GM19463 (cell line): Measurements from ENCODE around the gene ANKRD10.

Experiments used
- ATAC-seq: cut with Tn5 transposase; IDR thresholded peaks from one replicate; pipeline ENCODE4 v1.9.1; 2021; ENCODE audit warnings: mild to moderate bottlenecking, moderate library complexity; ENCODE audit not compliant: unreplicated experiment

Gene ANKRD10

DNA sequence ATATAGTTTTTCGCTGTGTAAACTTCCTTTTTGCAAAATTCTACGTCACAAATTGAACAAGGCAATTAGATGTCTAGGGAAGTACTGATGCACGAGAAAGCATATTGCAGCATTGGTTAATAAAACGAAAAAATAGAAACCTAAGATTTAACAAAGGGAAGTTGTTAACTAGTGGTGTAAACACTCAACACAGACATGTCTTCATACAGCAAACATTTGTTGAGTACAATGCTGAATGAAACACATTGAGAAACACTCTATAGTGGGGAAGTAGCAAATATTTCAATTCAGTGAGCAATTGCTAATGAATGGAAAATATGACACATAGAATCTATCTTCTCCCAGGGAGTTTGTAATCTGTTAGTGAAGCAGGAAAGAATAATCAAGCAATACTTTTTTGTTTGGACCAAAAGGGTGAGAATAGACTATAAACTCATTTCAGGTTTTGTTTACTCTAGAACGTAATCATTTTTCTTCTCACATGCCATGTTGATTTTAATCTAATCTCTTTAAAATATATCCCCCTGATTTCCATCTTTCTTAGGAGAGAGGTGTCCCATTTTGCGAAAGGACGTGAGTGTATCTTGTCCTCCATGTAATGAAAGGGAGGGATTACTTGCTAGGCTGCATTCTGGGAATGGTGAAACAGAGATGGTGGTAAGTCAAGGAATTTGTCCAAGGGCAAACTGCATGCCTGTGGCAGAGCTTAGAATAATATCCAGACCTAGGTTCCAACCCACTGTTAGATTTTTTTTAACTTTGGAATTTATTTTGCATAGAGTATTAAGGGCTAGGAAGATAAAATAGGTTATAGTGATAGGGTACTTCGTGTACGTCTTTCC, 1.7 kb upstream of the ANKRD10 start:
- no peak for ATAC-seq

DNA sequence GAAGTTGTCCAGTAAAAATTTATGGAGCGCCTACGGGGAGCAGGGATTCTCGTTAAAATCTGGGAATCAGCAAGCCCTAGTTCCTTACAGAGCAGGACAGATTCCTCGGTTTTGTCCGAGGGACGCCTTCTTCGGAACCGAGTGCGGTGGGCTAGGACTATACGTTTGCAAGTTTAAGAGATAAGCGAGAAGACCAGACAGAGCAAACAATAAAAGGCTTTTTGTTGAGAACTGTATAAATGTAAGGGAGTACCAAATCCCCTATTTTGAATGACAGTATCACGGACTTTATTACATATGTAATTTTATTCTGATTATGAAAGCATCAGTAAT, 971 bp upstream of the ANKRD10 start:
- ATAC-seq: no peak

DNA sequence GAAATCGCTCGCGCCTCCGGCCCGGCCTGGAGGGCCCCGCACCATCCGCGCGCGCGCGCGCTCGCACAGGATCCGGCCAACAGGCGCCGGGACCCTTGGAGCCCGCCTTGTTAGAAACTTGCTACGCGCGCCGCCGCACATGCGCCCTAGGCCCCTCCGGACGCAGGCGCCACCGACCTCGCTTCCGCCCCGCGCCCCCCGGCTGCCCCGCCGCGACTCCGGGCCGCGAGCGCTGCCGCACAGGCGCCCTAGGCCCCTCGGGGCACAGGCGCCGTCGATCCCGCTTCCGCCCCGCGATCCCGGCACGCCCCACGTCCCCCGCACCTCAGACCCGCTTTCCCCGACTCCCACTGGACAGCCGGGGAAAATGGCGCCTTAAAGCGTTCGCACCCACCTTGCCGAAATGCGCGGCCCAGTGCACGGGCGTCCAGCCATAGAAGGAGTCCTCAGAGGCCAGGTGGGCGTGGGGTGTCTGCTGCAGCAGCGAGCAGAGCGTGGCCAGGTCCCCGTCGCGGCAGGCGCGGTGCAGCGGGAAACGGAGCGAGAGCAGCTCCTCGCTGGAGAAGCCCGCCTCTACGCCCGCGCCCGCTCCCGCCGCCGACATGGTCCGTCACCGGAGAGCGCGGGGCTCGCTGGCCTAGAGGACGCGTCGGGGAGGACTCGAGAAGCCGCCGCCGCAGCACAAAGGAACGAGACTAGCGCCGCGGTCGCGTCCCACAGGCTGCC, 375 bp downstream of the ANKRD10 start:
- ATAC-seq: peak; percentile 29

DNA sequence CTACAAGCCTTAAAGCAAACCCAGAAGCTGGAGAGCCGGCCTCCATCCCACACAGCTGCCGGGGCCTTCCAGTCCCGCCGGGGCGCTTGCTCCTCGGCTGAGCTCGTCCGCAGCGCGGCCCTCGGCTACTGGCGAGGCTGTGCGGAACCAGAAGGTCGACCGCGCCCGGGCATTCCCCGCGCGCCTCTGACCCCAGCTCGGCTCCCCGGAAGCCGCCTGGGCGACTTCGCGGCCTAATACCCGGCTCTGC, 863 bp downstream of the ANKRD10 start:
- ATAC-seq: no peak

DNA sequence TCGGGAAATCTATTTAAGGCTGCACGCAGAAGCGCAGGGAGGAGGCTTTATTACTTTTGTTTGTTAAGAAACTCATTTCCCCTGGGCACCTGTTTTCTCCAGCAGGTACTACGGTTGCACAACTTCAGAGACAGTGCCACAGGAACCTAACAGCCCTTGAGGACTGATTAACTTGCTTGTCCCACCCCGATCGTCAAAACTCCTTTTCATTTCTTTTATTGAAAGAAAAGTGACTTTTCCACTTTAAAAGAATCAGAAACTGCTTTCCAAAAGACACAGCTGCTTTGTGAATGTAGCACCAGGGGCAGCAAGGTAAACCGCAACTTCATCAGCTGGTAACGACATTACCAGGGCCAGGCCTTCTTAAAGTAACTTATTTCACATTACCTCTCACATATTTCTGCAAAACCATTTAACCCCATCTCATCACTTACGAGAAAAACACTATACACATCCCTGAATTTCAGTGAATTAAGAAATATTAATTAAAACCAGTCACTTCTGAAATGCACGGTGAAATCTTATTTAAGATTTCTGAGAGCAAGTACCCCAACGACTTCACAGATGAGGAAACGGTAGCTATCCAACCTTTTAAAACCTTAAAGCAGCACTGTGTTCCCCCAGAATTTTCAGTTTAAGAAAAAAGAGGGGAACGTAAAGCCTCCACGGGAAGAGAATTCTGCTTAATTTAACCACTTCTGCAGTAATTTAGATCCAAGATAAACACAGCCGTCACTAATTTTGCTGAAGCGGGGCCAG, 1.4 kb downstream of the ANKRD10 start:
- ATAC-seq: no peak

DNA sequence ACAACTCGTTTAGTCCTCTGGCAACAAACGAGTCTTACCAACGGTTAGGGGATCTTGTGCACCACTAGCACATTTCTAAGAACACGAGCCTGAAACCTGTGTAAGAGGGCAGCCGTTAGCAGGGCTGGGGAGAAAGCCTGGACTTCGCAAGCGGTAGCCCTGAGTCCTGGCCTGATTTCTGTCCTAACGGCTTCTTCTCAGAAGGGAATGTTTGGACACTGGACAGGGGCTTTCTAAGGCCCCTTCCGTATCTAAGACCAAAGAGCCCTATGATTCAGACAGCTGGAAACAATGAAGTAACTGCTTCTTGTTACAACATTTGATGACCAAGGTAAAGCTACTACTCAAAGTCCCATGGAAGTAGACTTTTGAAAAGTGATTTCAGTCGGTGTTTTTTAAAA, 2.2 kb downstream of the ANKRD10 start:
- ATAC-seq: no peak

DNA sequence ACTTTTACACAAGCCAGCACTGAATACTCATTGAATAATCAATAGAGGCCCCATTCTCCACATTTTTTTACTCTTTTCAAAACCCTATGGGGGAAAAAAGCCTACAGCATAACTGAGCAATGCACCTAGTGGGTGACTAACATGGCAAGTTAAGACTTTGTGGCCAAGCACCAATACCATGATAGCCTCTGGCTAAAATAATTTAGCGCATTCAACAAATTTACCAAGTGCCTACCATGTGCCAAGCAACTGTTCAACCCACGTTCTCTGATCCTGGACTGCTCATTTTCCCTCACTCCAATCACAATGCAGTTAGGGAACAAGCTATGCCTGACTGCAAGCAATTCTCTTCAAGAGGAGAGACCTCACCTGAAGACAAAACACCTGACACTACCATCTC, 3.0 kb downstream of the ANKRD10 start:
- no peak for ATAC-seq

DNA sequence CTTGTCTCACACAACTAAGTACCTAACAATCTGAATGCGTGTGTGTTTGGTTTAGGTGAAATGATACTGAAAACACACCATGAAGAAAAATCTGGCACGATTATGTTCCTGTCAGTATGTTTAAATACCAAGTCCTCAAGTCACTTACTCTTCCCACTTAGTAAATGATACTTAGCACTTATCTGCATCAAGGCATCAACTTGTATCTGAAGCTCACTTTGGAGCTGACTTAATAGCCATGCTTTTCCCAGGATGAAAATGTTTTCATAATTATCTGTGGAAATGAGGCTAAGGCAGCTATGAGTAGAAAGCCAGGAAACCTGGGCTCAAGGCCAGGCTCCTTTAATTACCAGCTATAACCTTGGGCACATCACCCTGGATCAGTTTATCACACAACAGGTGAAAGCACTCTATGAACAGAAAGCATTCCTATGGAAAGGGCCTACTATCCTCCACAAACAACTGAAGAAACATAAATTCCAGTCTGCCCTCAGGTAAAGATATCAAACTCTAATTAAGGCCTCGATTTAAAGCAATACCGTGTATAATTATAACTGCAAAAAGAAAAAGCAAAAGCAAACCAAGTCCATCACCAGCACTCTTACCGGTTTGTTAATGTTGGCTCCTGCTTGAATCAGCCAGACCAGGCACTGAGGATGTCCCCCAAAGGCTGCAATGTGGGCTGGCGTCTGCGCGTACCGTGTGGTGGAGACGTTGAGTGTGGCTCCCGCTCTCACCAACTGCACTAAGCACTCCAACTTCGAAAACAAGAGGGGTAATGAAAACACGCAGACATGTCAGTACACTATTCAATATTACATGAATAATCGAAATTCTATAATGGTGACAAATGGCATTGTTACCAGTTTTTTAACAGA, 4.6 kb downstream of the ANKRD10 start:
- ATAC-seq: no peak

DNA sequence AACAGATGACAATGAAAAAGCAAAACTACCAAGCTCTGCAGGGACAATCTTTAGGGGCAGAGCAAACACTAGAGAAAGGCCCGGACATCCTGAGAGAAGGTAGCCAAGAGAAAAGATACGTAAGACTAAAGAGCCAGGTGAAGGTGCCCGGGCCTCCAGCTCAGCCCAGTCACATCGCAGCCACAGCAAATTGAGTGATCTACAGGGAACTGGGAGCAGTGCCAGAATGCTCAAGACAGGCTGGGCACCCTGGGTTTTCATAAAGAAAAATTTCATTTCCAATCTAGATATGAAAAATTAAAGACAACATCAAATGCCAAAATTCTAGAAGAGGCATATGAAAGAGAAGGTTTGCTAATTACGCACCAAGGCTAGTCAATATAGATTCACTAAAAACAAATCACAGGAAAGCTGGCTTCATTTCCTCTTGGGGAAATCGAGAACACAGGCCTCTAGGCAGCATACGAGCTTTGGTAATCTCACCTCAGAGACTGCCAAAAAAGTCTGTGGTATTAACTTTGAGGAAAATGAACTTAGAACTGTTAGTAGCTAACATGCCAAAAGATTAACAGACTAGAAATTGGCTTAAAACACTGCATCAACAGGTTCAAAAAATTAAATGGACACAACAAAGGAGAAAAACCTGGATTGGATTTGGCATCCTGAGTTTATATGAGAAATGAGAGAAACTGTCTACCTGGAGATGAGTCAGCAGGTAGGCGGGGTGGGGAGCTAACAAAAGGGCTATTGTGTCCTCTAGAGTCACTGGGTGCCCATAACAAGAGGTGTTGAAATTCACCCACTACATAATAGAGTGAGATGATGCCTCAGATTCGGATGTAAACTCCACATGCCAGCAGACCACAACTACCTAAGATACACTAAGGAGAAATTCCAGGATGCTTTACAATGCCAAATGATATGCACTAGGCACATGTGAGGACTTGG, 6.6 kb downstream of the ANKRD10 start:
- no peak for ATAC-seq

DNA sequence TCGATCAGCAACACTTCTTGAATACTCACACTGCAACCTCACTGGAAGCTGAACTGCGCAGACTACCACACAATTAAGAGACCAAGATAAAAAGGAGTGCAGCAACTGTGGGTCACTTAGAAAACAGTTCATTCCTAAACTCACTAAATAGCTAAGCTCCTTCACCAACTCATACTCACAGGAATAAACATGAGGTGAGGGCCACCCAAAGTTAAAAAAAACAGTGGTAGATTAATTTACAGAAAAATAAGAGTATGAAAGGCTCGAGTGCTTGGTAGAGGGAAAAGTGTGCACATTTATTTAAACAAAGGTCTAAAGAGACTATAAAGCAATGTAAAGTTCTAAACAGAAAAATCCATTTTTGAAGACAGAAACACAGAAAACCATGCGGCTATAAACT, 7.6 kb downstream of the ANKRD10 start:
- no peak for ATAC-seq

DNA sequence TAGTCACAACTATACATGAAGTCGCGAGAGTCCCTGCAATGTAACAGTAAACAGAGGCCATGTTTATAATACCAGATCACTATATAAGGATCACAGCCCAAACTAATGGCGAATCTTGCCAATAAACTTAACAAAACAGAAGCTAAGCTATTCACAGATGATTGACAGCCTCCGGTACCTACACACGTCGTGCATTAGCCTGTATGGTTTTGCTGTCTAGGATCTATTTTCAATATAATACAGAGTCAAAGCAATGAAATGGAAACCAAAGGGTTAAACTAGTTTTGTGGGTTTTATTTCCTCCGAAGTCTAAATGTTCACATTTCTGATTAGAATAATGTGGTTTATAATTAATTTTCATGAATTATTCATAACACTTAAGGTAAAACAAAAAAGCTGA, 10.1 kb downstream of the ANKRD10 start:
- no peak for ATAC-seq

DNA sequence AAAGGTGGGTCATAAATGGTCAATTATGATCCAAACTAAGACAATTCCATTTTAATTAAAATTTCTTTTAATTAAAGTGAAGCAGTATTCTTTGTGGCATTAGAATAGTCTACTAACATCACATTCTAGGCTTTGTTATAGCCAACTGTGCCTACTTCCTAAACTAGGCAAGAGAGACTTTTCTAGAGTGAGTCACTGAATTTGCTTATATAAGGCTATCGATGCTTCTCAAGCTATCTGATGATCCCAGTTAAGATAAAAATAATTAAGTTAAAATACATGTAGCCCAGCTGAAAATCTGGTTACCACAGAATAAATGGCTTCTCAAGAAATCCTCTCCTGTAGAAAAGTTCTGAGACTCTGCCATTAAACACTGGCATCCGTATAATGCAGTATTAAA, 12.5 kb downstream of the ANKRD10 start:
- no peak for ATAC-seq

DNA sequence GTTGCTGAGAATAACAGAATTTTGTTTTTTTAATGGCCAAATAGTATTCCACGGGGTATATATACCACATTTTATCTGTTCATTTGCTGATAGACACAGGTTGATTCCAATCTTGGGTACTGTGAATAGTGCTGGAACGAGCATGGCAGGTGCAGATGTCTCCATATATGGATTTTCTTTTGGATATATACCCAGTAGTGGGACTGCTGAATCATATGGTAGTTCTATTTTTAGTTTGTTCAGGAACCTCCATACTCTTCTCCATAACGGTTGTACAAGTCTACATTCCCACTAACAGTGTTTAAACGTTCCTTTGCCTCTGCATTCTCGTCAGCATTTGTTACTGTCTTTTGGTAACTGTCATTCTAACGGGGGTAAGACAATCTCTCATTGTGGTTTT, 17.3 kb downstream of the ANKRD10 start:
- no peak for ATAC-seq

DNA sequence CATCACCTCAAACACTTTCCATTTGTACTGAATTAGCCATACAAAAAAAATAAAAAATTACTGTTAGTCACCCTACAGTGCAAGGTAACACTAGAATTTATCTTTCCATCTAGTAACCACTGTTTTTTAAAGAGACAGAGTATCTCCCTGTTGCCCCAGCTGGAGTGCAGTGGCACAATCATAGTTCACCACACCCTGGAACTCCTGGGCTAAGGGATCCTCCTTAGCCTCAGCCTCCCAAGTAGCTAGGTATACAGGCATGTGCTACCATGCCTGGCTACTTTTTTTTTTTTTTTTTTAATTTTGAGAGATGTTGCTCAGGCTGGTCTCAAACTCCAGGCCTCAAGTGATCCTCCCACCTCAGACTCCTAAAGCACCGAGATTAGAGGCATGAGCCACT, 17.9 kb downstream of the ANKRD10 start:
- ATAC-seq: no peak

DNA sequence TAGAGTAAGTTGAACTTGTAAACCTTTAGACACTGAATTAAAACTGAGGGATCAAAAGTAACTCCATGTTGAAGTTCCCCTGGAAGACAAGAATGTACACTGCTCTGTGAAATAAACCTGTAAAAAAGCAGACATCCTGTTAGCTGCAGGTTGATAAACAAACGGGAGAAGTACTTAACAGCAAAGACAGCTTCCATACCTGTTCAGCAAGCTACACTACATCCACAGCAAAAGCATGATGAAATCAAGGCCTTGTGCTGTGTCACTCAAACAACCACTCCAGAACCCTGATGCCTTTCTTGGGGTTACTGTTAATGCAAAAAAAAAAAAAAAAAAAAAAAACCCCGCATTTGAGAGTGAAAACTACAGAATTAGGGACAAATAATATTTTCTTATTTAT, 20.8 kb downstream of the ANKRD10 start:
- no peak for ATAC-seq

DNA sequence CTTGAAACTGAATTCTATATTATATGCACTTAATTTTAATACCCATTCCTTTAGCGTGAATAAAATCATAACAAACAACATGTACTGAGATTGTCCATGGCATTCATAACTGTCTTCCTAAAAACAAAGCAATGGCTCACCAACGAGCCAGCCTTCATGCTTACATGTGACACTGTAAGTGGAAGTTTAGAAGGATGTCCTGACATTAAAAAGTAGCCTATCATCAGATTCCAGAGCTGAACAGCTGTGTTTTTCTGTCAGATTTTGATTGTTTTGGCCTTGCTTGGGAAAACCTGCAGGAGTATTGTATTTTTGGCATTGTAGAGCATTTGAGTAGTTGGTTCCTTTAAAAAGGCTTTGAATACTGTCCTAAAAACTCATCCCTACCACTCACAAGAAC, 21.3 kb downstream of the ANKRD10 start:
- ATAC-seq: no peak

DNA sequence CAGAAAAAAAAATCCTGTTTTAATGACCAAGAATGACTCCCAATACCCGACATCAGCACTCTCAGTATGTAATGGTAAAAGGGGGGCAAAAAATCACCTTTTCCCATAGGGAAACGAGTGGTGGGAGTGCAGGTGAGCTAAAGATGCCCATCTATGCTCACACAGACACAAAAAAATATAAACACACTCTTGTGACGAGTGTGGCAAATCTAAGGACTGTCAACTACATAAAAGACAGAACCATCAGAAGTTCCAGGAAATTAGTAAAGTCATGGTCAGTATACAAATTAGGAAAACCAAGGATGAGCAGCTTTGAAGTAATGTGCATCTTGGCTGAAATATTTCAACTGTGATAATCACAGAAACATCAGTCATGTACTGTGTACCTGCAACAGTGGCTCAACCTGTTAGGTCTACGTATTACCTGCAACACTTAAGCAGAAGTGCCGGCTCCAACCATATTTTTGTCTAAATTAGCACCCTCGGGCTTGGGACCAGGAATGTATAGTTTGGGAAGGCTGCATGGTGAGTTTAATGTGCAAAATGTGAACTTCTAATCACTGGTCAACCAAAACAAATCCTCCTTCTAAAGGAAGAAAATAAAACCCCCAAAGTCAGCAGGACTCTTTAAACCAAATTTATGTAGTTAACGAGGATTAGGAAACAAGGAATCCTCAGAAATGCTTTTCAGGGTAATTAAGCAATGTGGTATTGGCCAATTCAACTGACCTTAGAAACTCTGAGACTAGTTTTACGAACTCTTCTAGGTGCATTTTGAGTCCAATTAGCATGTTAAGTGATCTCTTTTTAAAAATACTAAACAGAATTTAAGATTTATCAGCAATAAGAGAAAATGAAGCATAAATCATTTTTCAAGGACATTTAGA, 24.3 kb downstream of the ANKRD10 start:
- no peak for ATAC-seq

DNA sequence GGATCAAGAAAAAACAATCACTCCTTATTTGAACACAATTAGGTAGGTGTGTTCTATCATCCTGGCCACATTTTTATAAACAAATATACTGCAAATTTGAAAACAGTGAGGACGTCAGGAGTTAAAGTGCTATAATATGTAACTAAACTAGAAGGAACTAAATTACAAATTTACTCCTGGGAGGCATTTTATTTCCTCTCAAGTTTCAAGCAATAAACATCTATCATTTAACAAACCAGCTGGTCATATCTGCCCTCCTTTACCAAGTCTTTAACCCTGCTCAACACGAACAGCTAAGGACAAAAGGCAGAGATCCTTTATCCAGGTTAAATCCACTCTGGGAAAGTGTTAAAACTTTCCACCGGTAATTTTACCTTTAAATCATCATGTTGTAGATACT, 26.5 kb downstream of the ANKRD10 start:
- no peak for ATAC-seq
